ENCODE results near the gene FBF1. TPM values are rescaled to one million over a fixed set of nuclear protein-coding genes. Genes with fewer than 3 reads are reported as not detected.

FBF1 gene
- total RNA-seq, 6 experiments from 2014 or later = 0.86 to 3.1 (median 2.7) TPM

GRCh38 chr17:75927286-75927922 lies 13.4 kb downstream of the FBF1 start:
- WGBS (ENCODE audit: insufficient coverage, low coverage, low lambda C conversion rate, missing lambda C conversion rate) = no CpG with 5 or more reads among the region's 6 CpGs
- ATAC-seq = peak in 3 of 4 donors; percentile 35 to 45 (median 40)
- intact Hi-C loops (cut with DNase I) = no loop called here
- H3K4me1 ChIP-seq = peaks cover 0 to 5% (median 4%) of the 10 kb centered on the region in 4 donors
- DNase-seq = no peak
- H3K36me3 ChIP-seq = no peaks in the 10 kb centered on the region
- no peak overlapping the region for H3K27ac ChIP-seq
- H3K9me3 ChIP-seq = no peaks in the 10 kb centered on the region
- no peak overlapping the region for H3K4me3 ChIP-seq
- TF ChIP-seq POLR2A (IDR thresholded peaks at IDR 0.05) (no peak), CTCF (IDR thresholded peaks at IDR 0.05) (peak in 3 of 4 donors; percentile 19 to 34 (median 20))
- H3K27me3 ChIP-seq = no peaks in the 10 kb centered on the region

- Histone ChIP-seq H3K4me1 (peaks cover 0 to 12% (median 10%) of the 10 kb centered on the region in 4 donors), H3K27me3 (no peaks in the 10 kb centered on the region), H3K36me3 (no peaks in the 10 kb centered on the region), H3K27ac (no peak overlapping the region), H3K4me3 (no peak overlapping the region), H3K9me3 (no peaks in the 10 kb centered on the region)
- no peak for TF ChIP-seq CTCF (IDR thresholded peaks at IDR 0.05)
- no peak for TF ChIP-seq POLR2A (IDR thresholded peaks at IDR 0.05)
- DNase-seq (no peak), ATAC-seq (no peak)
- intact Hi-C loops (cut with DNase I) = no loop called here
- WGBS (ENCODE audit: insufficient coverage, low coverage, low lambda C conversion rate, missing lambda C conversion rate) = 90% methylated on average over 4 of the region's 4 CpGs
These were observed 14.4 kb downstream of the FBF1 start for GRCh38 chr17:75926456-75926855.

- Histone ChIP-seq H3K36me3 (no peaks in the 10 kb centered on the region), H3K27ac (no peak overlapping the region)
These were observed 14.9 kb downstream of the FBF1 start for GRCh38 chr17:75925912-75926311.

GRCh38 chr17:75925103-75925502 lies 15.7 kb downstream of the FBF1 start:
- H3K36me3 ChIP-seq = no peaks in the 10 kb centered on the region
- ATAC-seq = no peak
- peaks cover 0 to 12% (median 10%) of the 10 kb centered on the region in 4 donors for H3K4me1 ChIP-seq
- DNase-seq = peak in 1 of 3 donors; percentile 25
- 93% methylated on average over 5 of the region's 11 CpGs for WGBS (ENCODE audit: insufficient coverage, low coverage, low lambda C conversion rate, missing lambda C conversion rate)
- intact Hi-C loops (cut with DNase I) = no loop called here
- no peak for TF ChIP-seq CTCF (IDR thresholded peaks at IDR 0.05)
- no peak for TF ChIP-seq POLR2A (IDR thresholded peaks at IDR 0.05)
- no peaks in the 10 kb centered on the region for H3K9me3 ChIP-seq
- H3K27ac ChIP-seq = no peak overlapping the region
- no peaks in the 10 kb centered on the region for H3K27me3 ChIP-seq
- no peak overlapping the region for H3K4me3 ChIP-seq

More at GRCh38 chr17:75925912-75926311, 14.9 kb downstream of the FBF1 start:
- ATAC-seq = no peak
- TF ChIP-seq POLR2A (IDR thresholded peaks at IDR 0.05) (no peak), CTCF (IDR thresholded peaks at IDR 0.05) (no peak)
- peak in 1 of 3 donors; percentile 27 for DNase-seq
- Histone ChIP-seq H3K9me3 (no peaks in the 10 kb centered on the region), H3K4me3 (no peak overlapping the region), H3K27me3 (no peaks in the 10 kb centered on the region), H3K4me1 (peaks cover 0 to 12% (median 10%) of the 10 kb centered on the region in 4 donors)
- 100% methylated on average over 3 of the region's 15 CpGs for WGBS (ENCODE audit: insufficient coverage, low coverage, low lambda C conversion rate, missing lambda C conversion rate)
- intact Hi-C loops (cut with DNase I) = no loop called here

All from right lobe of liver (tissue), 6 donors.